HEK293 (cell line): ENCODE data around the gene KRTAP5-1.

ENCODE experiments used
- CTCF ChIA-PET: fragments of 350-600 bp; formaldehyde crosslinking; extraction: SDS; loops from one replicate; lab custom pipeline; 2021; ENCODE audit warnings: antibody characterized with exemption; lab: Yijun Ruan, JAX
- POLR2A ChIA-PET: fragments of 300-600 bp; formaldehyde crosslinking; extraction: SDS; loops from one replicate; lab custom pipeline; 2020; ENCODE audit warnings: antibody characterized with exemption, inconsistent platforms; lab: Yijun Ruan, JAX
- H3K27ac ChIP-seq: fragments of 200-500 bp; sonication (Bioruptor generic); 2 replicates; pipeline ENCODE4 v1.5.1; 2014; ENCODE audit warnings: low read depth, low read length, control low read depth, inconsistent platforms; ENCODE audit errors: extremely low read depth
- H3K36me3 ChIP-seq, 2 experiments: fragments of 200-500 bp in 1 of 2; sonication (Bioruptor generic) in 1 of 2; 1 replicate in 1 of 2; 2 replicates in 1 of 2; pipeline ENCODE4 v1.5.1; 2014 to 2017; ENCODE audit warnings: inconsistent platforms in 2 of 2, low read length in 2 of 2; ENCODE audit not compliant: control insufficient read depth in 2 of 2, insufficient read depth in 1 of 2
- H3K4me1 ChIP-seq: fragments of 200-500 bp; sonication (Bioruptor generic); 2 replicates; pipeline ENCODE4 v1.5.1; 2014; ENCODE audit warnings: mild to moderate bottlenecking, low read length, inconsistent platforms; ENCODE audit not compliant: control insufficient read depth, insufficient read depth
- H3K4me3 ChIP-seq: 2 replicates; pipeline ENCODE4 v1.5.1; 2011; ENCODE audit warnings: low read depth, mild to moderate bottlenecking, control low read depth, low read length, moderate library complexity
- H3K9me3 ChIP-seq: fragments of 200-500 bp; sonication (Bioruptor generic); 2 replicates; pipeline ENCODE4 v1.5.1; 2014; ENCODE audit warnings: low read depth, low read length, inconsistent platforms; ENCODE audit not compliant: control insufficient read depth, insufficient read depth
- KLF16 ChIP-seq: fragments of 450-650 bp; formaldehyde crosslinking; IDR thresholded peaks from 2 replicates; pipeline ENCODE4 v1.5.1; 2017; ENCODE audit warnings: missing biosample characterization, missing genetic modification characterization
- MYNN ChIP-seq: fragments of 450-650 bp; formaldehyde crosslinking; IDR thresholded peaks from 2 replicates; pipeline ENCODE4 v1.5.1; 2016; ENCODE audit warnings: missing biosample characterization, missing genetic modification characterization, borderline replicate concordance
- ZBTB21 ChIP-seq: fragments of 450-650 bp; formaldehyde crosslinking; IDR thresholded peaks from 2 replicates; pipeline ENCODE4 v1.5.1; 2017; ENCODE audit warnings: missing biosample characterization, missing genetic modification characterization
- ZBTB49 ChIP-seq: fragments of 450-650 bp; formaldehyde crosslinking; IDR thresholded peaks from 2 replicates; pipeline ENCODE4 v1.5.1; 2016; ENCODE audit warnings: missing biosample characterization, missing genetic modification characterization, low read depth
- ZNF112 ChIP-seq: fragments of 450-650 bp; formaldehyde crosslinking; IDR thresholded peaks from 2 replicates; pipeline ENCODE4 v1.5.0; 2017; ENCODE audit warnings: missing biosample characterization, missing genetic modification characterization
- ZNF140 ChIP-seq: fragments of 450-650 bp; formaldehyde crosslinking; IDR thresholded peaks from 2 replicates; pipeline ENCODE4 v1.5.1; 2016; ENCODE audit warnings: missing biosample characterization, missing genetic modification characterization
- ZNF223 ChIP-seq: fragments of 450-650 bp; formaldehyde crosslinking; IDR thresholded peaks from 2 replicates; pipeline ENCODE4 v1.5.1; 2016; ENCODE audit warnings: missing biosample characterization, missing genetic modification characterization
- ZNF350 ChIP-seq: fragments of 450-650 bp; formaldehyde crosslinking; IDR thresholded peaks from 2 replicates; pipeline ENCODE4 v1.5.0; 2017; ENCODE audit warnings: missing biosample characterization, mild to moderate bottlenecking, missing genetic modification characterization
- ZNF362 ChIP-seq: fragments of 450-650 bp; formaldehyde crosslinking; IDR thresholded peaks from 2 replicates; pipeline ENCODE4 v1.5.1; 2016; ENCODE audit warnings: missing biosample characterization, missing genetic modification characterization
- ZNF48 ChIP-seq: fragments of 450-650 bp; formaldehyde crosslinking; IDR thresholded peaks from 2 replicates; pipeline ENCODE4 v1.5.1; 2016; ENCODE audit warnings: missing biosample characterization, missing genetic modification characterization
- ZNF513 ChIP-seq: fragments of 450-650 bp; IDR thresholded peaks from 2 replicates; pipeline ENCODE4 v1.5.1; 2018; ENCODE audit warnings: missing biosample characterization, missing genetic modification characterization
- ZNF549 ChIP-seq: fragments of 450-650 bp; IDR thresholded peaks from 2 replicates; pipeline ENCODE4 v1.5.1; 2018; ENCODE audit warnings: missing biosample characterization, missing genetic modification characterization, mild to moderate bottlenecking, inconsistent platforms, moderate library complexity
- ZNF585B ChIP-seq: fragments of 450-650 bp; formaldehyde crosslinking; IDR thresholded peaks from 2 replicates; pipeline ENCODE4 v1.5.1; 2016; ENCODE audit warnings: missing biosample characterization, missing genetic modification characterization
- ZNF610 ChIP-seq: fragments of 450-650 bp; formaldehyde crosslinking; IDR thresholded peaks from 2 replicates; pipeline ENCODE4 v1.5.1; 2016; ENCODE audit warnings: missing biosample characterization, missing genetic modification characterization, borderline replicate concordance
- ZNF670 ChIP-seq: fragments of 450-650 bp; formaldehyde crosslinking; IDR thresholded peaks from 2 replicates; pipeline ENCODE4 v1.5.1; 2016; ENCODE audit warnings: missing biosample characterization, missing genetic modification characterization, low read depth
- ZNF768 ChIP-seq: fragments of 450-650 bp; formaldehyde crosslinking; IDR thresholded peaks from 2 replicates; pipeline ENCODE4 v1.5.1; 2018; ENCODE audit warnings: missing biosample characterization, mild to moderate bottlenecking, missing genetic modification characterization
- TF ChIP-seq, protein P1 (sequence below): fragments of 450-650 bp; formaldehyde crosslinking; optimal IDR thresholded peaks from 2 replicates; pipeline ENCODE3; 2016; ENCODE audit warnings: missing biosample characterization, mild to moderate bottlenecking, missing genetic modification characterization

Gene KRTAP5-1

GRCh38 chr11:1534682-1535081, 50.4 kb downstream of the KRTAP5-1 start:
- Histone ChIP-seq H3K9me3 (no peaks in the 10 kb centered on the region), H3K4me3 (no peak overlapping the region), H3K36me3 (peaks cover 0 to 32% of the 10 kb centered on the region in 2 experiments; a peak in 1 of 3 replicates), H3K27ac (no peak overlapping the region), H3K4me1 (no peaks in the 10 kb centered on the region)
- TF ChIP-seq ZNF670 (tag by site-specific recombination), result no peak
- no peak for TF ChIP-seq ZBTB21 (tag by site-specific recombination)
- no peak for TF ChIP-seq ZNF362 (tag by site-specific recombination)
- TF ChIP-seq ZNF112 (tag by site-specific recombination), result no peak
- no peak for TF ChIP-seq MYNN
- no peak for TF ChIP-seq KLF16 (tag by site-specific recombination)
- TF ChIP-seq, protein P1, sequence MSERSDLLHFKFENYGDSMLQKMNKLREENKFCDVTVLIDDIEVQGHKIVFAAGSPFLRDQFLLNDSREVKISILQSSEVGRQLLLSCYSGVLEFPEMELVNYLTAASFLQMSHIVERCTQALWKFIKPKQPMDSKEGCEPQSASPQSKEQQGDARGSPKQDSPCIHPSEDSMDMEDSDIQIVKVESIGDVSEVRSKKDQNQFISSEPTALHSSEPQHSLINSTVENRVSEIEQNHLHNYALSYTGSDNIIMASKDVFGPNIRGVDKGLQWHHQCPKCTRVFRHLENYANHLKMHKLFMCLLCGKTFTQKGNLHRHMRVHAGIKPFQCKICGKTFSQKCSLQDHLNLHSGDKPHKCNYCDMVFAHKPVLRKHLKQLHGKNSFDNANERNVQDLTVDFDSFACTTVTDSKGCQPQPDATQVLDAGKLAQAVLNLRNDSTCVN (tag by site-specific recombination), result no peak
- TF ChIP-seq ZNF585B, result no peak
- TF ChIP-seq ZNF350 (tag by site-specific recombination), result no peak
- TF ChIP-seq ZNF140 (tag by site-specific recombination), result no peak
- TF ChIP-seq ZNF513 (tag by site-specific recombination), result no peak
- TF ChIP-seq ZNF768 (tag by site-specific recombination), result no peak
- no peak for TF ChIP-seq ZBTB49 (tag by site-specific recombination)
- no peak for TF ChIP-seq ZNF549 (tag by site-specific recombination)
- TF ChIP-seq ZNF48 (tag by site-specific recombination), result no peak
- TF ChIP-seq ZNF223, result no peak
- no peak for TF ChIP-seq ZNF610 (tag by site-specific recombination)
- POLR2A ChIA-PET, result no interaction called here
- CTCF ChIA-PET, result interaction anchor here (0.5 kb wide), 1 partner anchor 51 kb away, joined by 3 read pairs; the partner anchor contains the start of gene KRTAP5-1
